COLO668 (cell line): ENCODE measurements around the gene DIPK1C.

Experiments used
- DNase-seq: peaks from one replicate; lab custom pipeline; 2025; ENCODE audit not compliant: unreplicated experiment; lab: John Stamatoyannopoulos, UW

Gene DIPK1C

GRCh38 chr18:74453642-74454198, 3.4 kb downstream of the DIPK1C start:
- no peak for DNase-seq

- DNase-seq, result no peak
Observed at GRCh38 chr18:74453016-74453566, 4.0 kb downstream of the DIPK1C start.

GRCh38 chr18:74451148-74451547, 6.0 kb downstream of the DIPK1C start:
- DNase-seq, result no peak

DNA sequence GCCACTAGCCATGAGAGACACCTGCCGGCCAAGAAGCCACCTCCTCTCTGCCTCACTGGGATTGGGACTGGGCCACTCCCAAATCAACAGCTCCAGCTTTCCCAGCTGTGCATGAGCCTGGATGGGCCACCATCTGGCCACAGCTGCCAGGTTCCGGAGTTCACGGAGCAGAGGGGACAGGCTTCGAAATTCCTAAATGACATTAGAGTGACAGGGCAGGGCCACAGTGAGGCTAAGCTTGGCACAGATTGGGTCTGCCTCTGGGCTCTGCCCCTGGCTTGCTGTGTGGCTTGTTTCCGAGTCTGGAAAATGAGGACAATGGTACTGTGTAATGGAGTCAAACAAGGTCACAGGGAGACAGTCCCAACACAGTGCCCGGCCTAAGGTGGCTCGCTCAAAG, 6.5 kb downstream of the DIPK1C start:
- no peak for DNase-seq

DNA sequence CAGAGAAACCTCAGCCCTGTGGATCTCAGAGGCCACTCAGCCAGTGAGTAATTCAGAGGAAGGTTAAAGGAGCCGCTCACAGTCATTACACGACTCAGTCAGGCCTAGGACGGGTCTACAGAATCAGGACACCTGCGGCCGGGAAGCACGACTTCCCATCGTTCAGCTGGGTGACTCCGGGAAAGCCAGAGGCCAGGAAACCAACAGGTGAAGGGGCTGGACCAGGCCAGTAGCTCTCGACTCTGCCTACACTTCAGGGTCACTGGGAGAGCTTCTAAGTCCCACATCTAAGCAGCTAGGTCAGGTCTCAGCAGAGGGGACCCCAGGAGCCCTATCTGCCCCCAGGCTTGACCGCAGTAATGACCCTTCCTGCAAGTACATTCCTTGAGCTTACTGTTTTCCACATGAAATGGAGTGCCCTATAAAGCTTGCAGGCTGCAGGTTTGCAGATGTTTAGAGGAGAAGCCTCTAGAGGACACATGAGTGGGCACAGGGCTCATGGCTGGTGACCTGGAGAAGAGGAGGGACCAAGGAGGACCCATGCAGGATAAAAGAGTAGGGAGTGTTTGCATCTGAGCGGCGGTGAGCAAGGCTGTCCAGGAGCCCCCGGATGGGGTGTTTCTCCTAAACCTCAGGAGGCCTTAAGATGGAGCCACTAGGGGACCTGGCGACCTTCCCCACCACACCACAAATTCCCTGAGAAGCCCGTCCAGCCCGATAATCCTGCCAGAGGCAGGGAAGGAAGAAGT, 9.5 kb downstream of the DIPK1C start:
- no peak for DNase-seq

- DNase-seq, result no peak
Observed at GRCh38 chr18:74446631-74447403, 10.3 kb downstream of the DIPK1C start.

DNA sequence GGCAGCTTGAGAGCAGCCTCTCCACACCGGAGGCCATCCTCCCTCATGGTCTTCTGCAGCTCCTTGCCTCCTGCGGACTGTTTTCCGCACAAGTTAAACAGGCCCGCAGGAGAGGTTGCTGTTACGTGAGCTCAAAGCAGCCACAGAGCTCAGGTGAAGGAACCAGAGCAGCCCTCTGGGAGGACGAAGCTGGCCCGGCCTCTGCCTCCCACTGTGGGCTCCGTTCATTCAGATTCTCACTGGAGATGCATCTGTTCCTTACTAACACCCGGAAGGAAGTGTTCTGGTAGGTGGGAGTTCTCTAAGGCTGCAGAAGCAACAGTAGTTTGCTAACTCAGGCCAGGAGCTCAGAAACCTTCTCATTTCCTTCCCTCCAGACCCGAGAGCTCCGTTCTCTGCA, 10.9 kb downstream of the DIPK1C start:
- no peak for DNase-seq

DNA sequence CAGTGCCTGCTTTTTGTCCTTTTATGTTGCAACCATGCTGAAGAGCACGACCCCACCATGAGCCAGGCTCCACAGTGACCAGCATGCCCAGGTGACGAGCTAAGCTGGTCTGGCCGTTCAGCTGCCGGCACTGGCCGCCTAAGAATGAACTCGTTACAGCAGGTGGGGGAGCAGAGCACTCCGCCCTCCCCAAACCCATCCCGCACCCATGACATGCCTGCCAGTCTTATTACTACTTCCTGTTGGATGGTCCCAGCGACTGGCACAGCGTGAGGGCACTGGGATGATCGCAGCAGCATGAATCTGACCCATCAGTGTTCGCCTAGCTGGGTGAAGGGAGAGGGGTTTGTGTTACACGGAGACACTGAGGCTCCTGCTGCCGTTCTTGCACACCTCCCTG, 11.5 kb downstream of the DIPK1C start:
- DNase-seq, result no peak

DNA sequence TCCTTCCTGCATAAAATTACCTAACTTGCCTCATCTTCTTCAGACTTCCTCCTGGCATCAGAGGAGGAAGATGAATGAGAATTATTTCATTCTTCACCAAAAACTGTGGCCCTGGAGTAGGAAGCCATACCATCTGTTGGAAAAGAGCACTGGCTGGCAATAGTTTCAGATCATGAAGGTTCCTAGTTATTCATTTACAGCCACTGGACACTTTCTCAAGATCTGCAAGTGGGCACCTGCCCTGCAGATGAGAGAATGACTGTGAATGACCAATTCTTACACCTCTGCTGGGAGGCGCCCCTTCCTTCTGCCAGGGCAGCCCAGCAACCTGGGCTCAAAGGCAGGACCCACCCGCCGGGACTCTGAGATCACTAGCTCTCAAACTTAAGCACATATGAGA, 13.0 kb downstream of the DIPK1C start:
- DNase-seq, result no peak

DNA sequence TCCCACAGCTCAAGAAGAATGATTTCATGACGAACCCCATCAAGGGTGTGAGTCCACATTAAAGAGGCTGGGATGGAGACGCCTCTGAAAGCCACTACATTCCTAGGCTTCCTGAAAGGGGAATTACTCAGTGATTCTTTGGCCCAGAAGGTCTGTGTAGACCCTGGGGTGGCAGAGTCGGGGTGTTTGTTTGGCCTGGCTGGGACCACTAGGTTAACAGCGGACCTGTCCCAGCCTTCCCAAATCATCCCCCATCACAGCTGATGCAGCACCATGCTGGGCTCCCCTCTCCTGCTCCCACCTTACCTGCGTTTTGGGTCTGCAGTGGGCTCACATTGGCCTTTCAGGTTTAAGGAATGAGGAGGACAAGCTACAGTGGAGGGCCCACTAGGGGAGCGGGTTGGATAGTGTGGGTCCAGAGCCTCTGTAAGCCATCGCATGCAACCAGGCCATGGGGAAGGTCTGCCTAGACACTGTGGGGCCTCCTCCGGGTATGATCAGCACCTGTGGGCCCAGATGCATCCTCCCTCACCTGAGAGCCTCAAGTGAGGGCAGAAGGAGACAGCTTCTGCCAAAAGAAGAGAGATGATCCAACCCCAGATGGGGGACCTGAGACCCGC, 16.2 kb downstream of the DIPK1C start:
- no peak for DNase-seq

DNA sequence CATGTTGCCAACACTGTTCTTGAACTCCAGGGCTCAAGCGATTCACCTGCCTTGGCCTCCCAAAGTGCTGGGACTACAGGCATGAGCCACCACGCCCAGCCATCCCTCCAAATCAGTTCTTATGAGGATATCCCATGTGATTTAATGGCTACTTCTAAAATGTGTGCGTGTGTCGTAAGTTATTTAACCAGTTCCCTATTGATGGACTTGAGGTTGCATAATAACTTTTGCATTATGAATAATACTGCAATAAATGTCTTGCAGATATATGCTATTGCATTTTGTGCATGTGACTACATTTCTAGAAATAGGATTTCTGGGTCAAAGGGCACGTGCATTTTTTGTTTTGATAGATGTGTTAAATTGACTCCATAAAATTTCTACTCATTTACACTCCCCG, 19.0 kb downstream of the DIPK1C start:
- no peak for DNase-seq

DNA sequence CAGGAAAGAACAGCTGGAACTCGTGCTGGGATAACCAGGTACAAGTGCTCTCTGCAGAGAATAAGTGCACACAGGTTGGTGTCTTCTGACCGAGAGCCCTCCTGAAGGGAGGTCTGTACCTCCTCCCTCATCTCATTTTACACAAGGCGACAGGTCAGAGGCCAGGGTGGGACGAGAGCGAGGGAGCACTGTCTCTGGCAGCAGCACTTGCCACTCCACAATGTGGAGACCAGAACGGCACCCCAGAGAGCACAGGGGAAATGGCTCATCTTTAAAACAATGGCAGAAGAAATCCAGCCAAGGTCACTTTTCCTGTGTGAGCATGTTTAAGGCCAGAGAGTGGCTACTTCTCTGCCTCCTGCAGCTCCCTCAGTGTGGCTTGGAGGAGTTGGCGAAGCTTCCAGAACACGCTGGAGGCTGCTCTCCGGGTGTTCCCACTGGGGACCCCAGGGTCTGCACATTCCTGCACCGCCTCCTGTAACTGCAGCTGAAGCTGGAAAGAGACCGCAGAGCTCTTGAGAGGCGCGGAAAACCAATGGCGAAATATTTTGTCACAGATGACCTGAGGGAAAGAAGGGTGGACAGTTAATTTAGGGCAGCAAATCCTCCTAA, 20.8 kb downstream of the DIPK1C start:
- no peak for DNase-seq

DNA sequence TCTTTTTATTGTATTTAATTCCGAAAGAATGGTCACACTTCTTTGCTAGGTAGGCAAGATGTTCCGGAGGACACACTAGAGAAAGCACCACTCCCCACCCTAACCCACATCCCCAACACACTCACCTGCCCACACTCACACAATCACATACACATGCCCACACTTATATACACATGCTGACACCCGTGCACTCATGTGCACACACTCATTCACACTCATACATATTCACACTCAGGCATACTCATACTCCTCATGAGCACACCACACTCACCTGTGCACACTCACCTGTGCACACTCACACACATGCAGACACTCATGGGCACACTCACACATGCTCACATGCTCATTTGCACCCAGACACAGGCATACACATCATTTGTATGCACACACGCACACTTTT, 21.4 kb downstream of the DIPK1C start:
- DNase-seq, result no peak

GRCh38 chr18:74434466-74434865, 22.6 kb downstream of the DIPK1C start:
- DNase-seq, result no peak

DNA sequence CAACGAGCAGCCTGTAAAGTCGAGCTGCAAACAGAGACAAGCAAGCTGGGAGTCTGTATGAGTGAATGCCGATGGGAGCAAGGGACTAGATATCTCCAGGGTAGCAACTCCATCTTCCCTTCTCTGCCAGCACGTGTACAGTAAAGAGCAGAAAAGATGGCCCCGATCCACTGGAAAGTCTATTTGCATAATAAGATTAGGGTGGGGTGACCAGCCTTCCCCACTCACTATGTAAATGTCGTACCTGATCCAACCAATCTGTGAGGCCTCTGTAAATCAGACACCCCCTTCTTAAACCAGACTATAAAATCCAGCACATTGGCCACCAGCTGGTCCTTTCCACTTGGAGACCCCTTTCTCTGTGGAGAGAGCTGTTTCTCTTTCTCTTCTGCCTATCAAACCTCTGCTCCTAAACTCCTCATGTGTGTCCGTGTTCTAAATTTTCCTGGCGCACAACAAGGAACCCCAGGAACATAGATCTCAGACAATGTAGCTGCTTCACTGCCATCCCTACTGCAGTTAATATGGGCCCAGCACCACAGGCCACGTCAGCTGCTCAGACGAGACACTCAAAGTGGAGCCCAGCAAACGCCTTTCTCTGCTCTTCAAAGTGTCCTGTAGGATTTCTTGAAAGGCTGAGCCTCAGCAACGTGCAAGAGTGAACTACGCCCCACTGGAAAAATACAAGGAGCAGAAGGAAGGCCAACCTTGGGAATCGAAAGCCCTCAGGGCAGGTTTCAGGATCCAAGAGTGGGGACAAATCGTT, 26.1 kb downstream of the DIPK1C start:
- no peak for DNase-seq

- DNase-seq, result no peak
Observed at GRCh38 chr18:74430231-74430630, 26.9 kb downstream of the DIPK1C start.

- DNase-seq, result no peak
Observed at GRCh38 chr18:74429096-74429495, 28.0 kb downstream of the DIPK1C start.

DNA sequence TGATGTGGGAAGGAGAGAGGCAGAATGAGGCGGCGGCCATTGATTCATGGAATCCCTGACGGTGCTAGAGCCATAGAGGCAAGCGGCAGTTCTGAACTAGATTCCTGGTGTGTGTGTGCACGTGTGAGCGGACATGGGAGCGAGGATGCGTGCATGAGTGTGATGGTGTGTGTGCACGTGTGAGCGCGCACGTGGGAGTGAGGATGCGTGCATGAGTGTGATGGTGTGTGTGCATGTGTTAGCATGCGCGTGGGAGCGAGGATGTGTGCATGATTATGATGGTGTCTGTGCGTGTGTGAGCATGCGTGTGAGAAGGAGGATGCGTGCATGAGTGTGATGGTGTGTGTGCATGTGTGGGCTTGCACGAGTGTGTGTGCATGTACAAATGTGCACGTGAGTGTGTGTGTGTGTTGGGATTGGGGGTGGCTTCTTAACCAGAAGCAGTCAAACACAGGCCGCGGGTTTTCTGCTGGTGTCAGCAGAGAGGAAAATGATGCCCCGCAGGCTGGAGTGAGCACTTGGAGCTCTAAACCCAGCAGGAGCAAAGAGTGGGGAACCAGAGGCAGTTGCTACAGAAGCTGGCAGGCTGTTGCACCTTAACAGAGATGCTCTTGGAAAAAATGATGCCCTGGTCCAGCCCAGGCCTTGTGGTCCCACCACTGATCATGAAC, 29.5 kb downstream of the DIPK1C start:
- DNase-seq, result no peak

GRCh38 chr18:74425876-74426275, 31.2 kb downstream of the DIPK1C start:
- DNase-seq, result no peak

DNA sequence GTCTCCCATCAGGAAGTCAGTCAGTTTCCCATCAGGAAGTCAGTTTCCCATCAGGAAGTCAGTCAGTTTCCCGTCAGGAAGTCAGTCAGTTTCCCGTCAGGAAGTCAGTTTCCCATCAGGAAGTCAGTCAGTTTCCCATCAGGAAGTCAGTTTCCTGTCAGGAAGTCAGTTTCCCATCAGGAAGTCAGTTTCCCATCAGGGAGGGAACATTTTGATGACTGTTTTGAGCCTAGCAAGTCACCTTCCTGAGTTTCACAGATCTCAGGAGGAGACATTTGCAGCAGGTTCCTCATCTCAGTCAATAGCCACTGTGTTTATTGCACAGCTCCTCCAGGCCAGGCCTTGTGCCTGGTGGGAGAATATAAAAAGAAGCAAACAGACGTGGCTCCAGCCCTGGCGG, 31.9 kb downstream of the DIPK1C start:
- DNase-seq, result no peak
